ENCODE results near the gene PRR36.
"Not testable (repeated sequence)": the region's sequence is repeated elsewhere in the genome, so short reads cannot be mapped to it uniquely, and the experiment has no call there.

The PRR36 gene

GRCh38 chr19:7874076-7874896 is at the start of gene PRR36:
Gene PRR36 (minus strand): TSS chr19:7874390. CDS start chr19:7873689, 701 bp downstream.
- DNase-seq, result peak; percentile 90

GRCh38 chr19:7923295-7924191 is 49.4 kb upstream of the PRR36 start:
- DNase-seq, result no peak

- no peak for DNase-seq
These were observed 48.6 kb upstream of the PRR36 start for GRCh38 chr19:7922836-7923195.

GRCh38 chr19:7921967-7922835 is 48.0 kb upstream of the PRR36 start:
- DNase-seq, result no peak

- no peak for DNase-seq
These were observed 47.2 kb upstream of the PRR36 start for GRCh38 chr19:7921302-7921966.

- DNase-seq, result peak; percentile 98
These were observed 46.5 kb upstream of the PRR36 start for GRCh38 chr19:7920519-7921301.

GRCh38 chr19:7919610-7920518 is 45.7 kb upstream of the PRR36 start, which contains the start of gene SNAPC2:
Gene SNAPC2 (plus strand): TSS chr19:7920338. CDS start chr19:7920367, 29 bp downstream.
- DNase-seq, result peak; percentile 88

- no peak for DNase-seq
These were observed 44.6 kb upstream of the PRR36 start for GRCh38 chr19:7918615-7919421.

GRCh38 chr19:7918062-7918614 is 43.9 kb upstream of the PRR36 start:
- DNase-seq, result not testable (repeated sequence)

GRCh38 chr19:7917267-7918061 is 43.3 kb upstream of the PRR36 start:
- DNase-seq, result peak; percentile 68

GRCh38 chr19:7916955-7917266 is 42.7 kb upstream of the PRR36 start:
- no peak for DNase-seq

GRCh38 chr19:7916103-7916954 is 42.1 kb upstream of the PRR36 start:
- peak; percentile 35 for DNase-seq

GRCh38 chr19:7915250-7916102 is 41.3 kb upstream of the PRR36 start:
- DNase-seq, result no peak

GRCh38 chr19:7914598-7915045 is 40.4 kb upstream of the PRR36 start, which contains the start of gene TGFBR3L:
Gene TGFBR3L (plus strand): TSS chr19:7914830.
- no peak for DNase-seq

- DNase-seq, result no peak
These were observed 39.9 kb upstream of the PRR36 start for GRCh38 chr19:7914099-7914498.

GRCh38 chr19:7913652-7914051 is 39.5 kb upstream of the PRR36 start:
- no peak for DNase-seq
